ENCODE measurements around the gene MEF2B.

Gene MEF2B

GRCh38 chr19:19211499-19212420 lies 41.7 kb upstream of the MEF2B start, which contains the start of gene NCAN:
Gene NCAN, plus strand, starts transcription at chr19:19211958. Its CDS starts 4,996 bp downstream, at chr19:19216954.
- Histone ChIP-seq H3K4me3 (ENCODE audit: low read depth, low read length) (no peak within 1 kb of the TSS), H3K4me1 (ENCODE audit: control insufficient read depth, insufficient read depth, low read length) (no peaks in the 10 kb centered on the region), H3K36me3 (ENCODE audit: control insufficient read depth in 2 of 2, insufficient read depth in 1 of 2, low read length in 2 of 2) (no peaks in the 10 kb centered on the region), H3K9me3 (ENCODE audit: control insufficient read depth, insufficient read depth, low read depth, low read length) (no peaks in the 10 kb centered on the region), H3K27ac (ENCODE audit: extremely low read depth, low read depth, low read length) (no peak within 1 kb of the TSS)
- TF ChIP-seq ELK4 (IDR thresholded peaks at IDR 0.05; ENCODE audit: borderline replicate concordance, low read depth, low read length), result no peak
- no peak for TF ChIP-seq ZNF510 (tag by site-specific recombination; IDR thresholded peaks at IDR 0.05; ENCODE audit: insufficient replicate concordance)
- TF ChIP-seq ZNF280D (tag by site-specific recombination; IDR thresholded peaks at IDR 0.05), result no peak
- TF ChIP-seq GLIS1 (tag by site-specific recombination; IDR thresholded peaks at IDR 0.05), result 0 out of 2 replicates have a peak, but pooled peaks have one; percentile 8
- TF ChIP-seq PATZ1 (tag by site-specific recombination; IDR thresholded peaks at IDR 0.05), result no peak
- no peak for TF ChIP-seq ZNF76 (tag by site-specific recombination; IDR thresholded peaks at IDR 0.05; ENCODE audit: borderline replicate concordance, low read depth)
- TF ChIP-seq ZFP41 (tag by site-specific recombination; IDR thresholded peaks at IDR 0.05; ENCODE audit: borderline replicate concordance), result no peak
- 0 out of 2 replicates have a peak, but pooled peaks have one; percentile 16 for TF ChIP-seq ZNF24 (tag by site-specific recombination; IDR thresholded peaks at IDR 0.05)
- CTCF ChIA-PET, result no interaction called here
- POLR2A ChIA-PET, result interaction anchor here (0.5 to 0.7 kb wide), 2 partner anchors 19 to 654 kb away, joined by 3 to 4 read pairs; partner anchors contain the start of gene ZNF253

GRCh38 chr19:19209372-19209771 lies 39.3 kb upstream of the MEF2B start:
- H3K4me3 ChIP-seq (ENCODE audit: low read depth, low read length), result no peak overlapping the region
- CTCF ChIA-PET, result no interaction called here
- H3K27ac ChIP-seq (ENCODE audit: extremely low read depth, low read depth, low read length), result no peak overlapping the region
- H3K36me3 ChIP-seq (ENCODE audit: control insufficient read depth in 2 of 2, insufficient read depth in 1 of 2, low read length in 2 of 2), result no peaks in the 10 kb centered on the region
- POLR2A ChIA-PET, result no interaction called here
- H3K9me3 ChIP-seq (ENCODE audit: control insufficient read depth, insufficient read depth, low read depth, low read length), result no peaks in the 10 kb centered on the region
- TF ChIP-seq GLIS1 (tag by site-specific recombination; IDR thresholded peaks at IDR 0.05) (peak; percentile 53), ZIC2 (tag by site-specific recombination; IDR thresholded peaks at IDR 0.05) (peak; percentile 31; the same call in 1 of the 2 replicates), ZSCAN30 (tag by site-specific recombination; IDR thresholded peaks at IDR 0.05) (no peak), ZNF629 (tag by site-specific recombination; IDR thresholded peaks at IDR 0.05) (no peak), ZNF596 (tag by site-specific recombination; IDR thresholded peaks at IDR 0.05) (no peak), HOXD13 (CRISPR knock-in tag; IDR thresholded peaks at IDR 0.05; ENCODE audit: borderline replicate concordance) (no peak), ZNF830 (tag by site-specific recombination; IDR thresholded peaks at IDR 0.05; ENCODE audit: low read depth) (no peak), ZBTB1 (tag by site-specific recombination; IDR thresholded peaks at IDR 0.05) (no peak), ZNF600 (tag by site-specific recombination; IDR thresholded peaks at IDR 0.05) (peak; percentile 68)
- H3K4me1 ChIP-seq (ENCODE audit: control insufficient read depth, insufficient read depth, low read length), result no peaks in the 10 kb centered on the region

Data from HEK293 (cell line).